Fibroblast of skin of right biceps (primary cell): ENCODE results near the gene TNS3.

Experiments used
- DNase-seq: peaks from one replicate; pipeline ENCODE4 v3.0.0-alpha.2; 2013

The TNS3 gene

GRCh38 chr7:47377741-47378140 lies 204.2 kb downstream of the TNS3 start:
- no peak for DNase-seq

GRCh38 chr7:47376991-47377616 lies 204.8 kb downstream of the TNS3 start:
- no peak for DNase-seq

- peak; percentile 83 for DNase-seq
Observed at GRCh38 chr7:47375121-47375938, 206.6 kb downstream of the TNS3 start.

GRCh38 chr7:47374538-47374937 lies 207.4 kb downstream of the TNS3 start:
- no peak for DNase-seq

GRCh38 chr7:47373871-47374451 lies 207.9 kb downstream of the TNS3 start:
- no peak for DNase-seq

GRCh38 chr7:47371733-47372368 lies 210.1 kb downstream of the TNS3 start:
- peak; percentile 34 for DNase-seq

GRCh38 chr7:47371317-47371716 lies 210.6 kb downstream of the TNS3 start:
- DNase-seq: no peak

GRCh38 chr7:47370461-47371042 lies 211.4 kb downstream of the TNS3 start:
- DNase-seq: peak; percentile 11

- no peak for DNase-seq
Observed at GRCh38 chr7:47369736-47370135, 212.2 kb downstream of the TNS3 start.

- no peak for DNase-seq
Observed at GRCh38 chr7:47368190-47368812, 213.6 kb downstream of the TNS3 start.

- no peak for DNase-seq
Observed at GRCh38 chr7:47367369-47367768, 214.5 kb downstream of the TNS3 start.

GRCh38 chr7:47366960-47367359 lies 215.0 kb downstream of the TNS3 start:
- DNase-seq: no peak

- no peak for DNase-seq
Observed at GRCh38 chr7:47366211-47366610, 215.7 kb downstream of the TNS3 start.

- DNase-seq: no peak
Observed at GRCh38 chr7:47362984-47363383, 218.9 kb downstream of the TNS3 start.

- DNase-seq: peak; percentile 96
Observed at GRCh38 chr7:47361746-47362215, 220.1 kb downstream of the TNS3 start.

GRCh38 chr7:47361236-47361635 lies 220.7 kb downstream of the TNS3 start:
- DNase-seq: no peak

GRCh38 chr7:47360301-47360900 lies 221.5 kb downstream of the TNS3 start:
- DNase-seq: no peak

- DNase-seq: peak; percentile 26
Observed at GRCh38 chr7:47358944-47359588, 222.8 kb downstream of the TNS3 start.

- DNase-seq: no peak
Observed at GRCh38 chr7:47358357-47358756, 223.6 kb downstream of the TNS3 start.

- no peak for DNase-seq
Observed at GRCh38 chr7:47357863-47358262, 224.0 kb downstream of the TNS3 start.

GRCh38 chr7:47357361-47357760 lies 224.6 kb downstream of the TNS3 start:
- DNase-seq: no peak

GRCh38 chr7:47356261-47356660 lies 225.7 kb downstream of the TNS3 start:
- no peak for DNase-seq
